ENCODE results near the gene DAPK2. TPM values are rescaled to one million over a fixed set of nuclear protein-coding genes. Genes with fewer than 3 reads are reported as not detected.
A peak's percentile ranks its signal among the peaks of the same experiment; 100 is the strongest.

DAPK2 gene
- total and polyA plus RNA-seq, 9 donors: 0.77 to 6.2 (median 2.0) TPM

GRCh38 chr15:63905131-63905530, 141.2 kb downstream of the DAPK2 start:
- no peaks in the 10 kb centered on the region for H3K9me3 ChIP-seq
- intact Hi-C loops (cut with DNase I): no loop called here
- H3K27me3 ChIP-seq: no peaks in the 10 kb centered on the region
- TF ChIP-seq CTCF (IDR thresholded peaks at IDR 0.05): no peak
- TF ChIP-seq POLR2A (IDR thresholded peaks at IDR 0.05): no peak
- TF ChIP-seq EP300 (IDR thresholded peaks at IDR 0.05): no peak
- 84 to 93% (median 90%) methylated on average over 7 of the region's 7 CpGs for WGBS, 3 donors
- no peak overlapping the region for H3K4me3 ChIP-seq
- DNase-seq: peak in 1 of 5 donors; percentile 13
- peaks cover 7% of the 10 kb centered on the region for H3K4me1 ChIP-seq (ENCODE audit: insufficient read depth)
- H3K36me3 ChIP-seq: no peaks in the 10 kb centered on the region
- H3K27ac ChIP-seq: no peak overlapping the region

DNA sequence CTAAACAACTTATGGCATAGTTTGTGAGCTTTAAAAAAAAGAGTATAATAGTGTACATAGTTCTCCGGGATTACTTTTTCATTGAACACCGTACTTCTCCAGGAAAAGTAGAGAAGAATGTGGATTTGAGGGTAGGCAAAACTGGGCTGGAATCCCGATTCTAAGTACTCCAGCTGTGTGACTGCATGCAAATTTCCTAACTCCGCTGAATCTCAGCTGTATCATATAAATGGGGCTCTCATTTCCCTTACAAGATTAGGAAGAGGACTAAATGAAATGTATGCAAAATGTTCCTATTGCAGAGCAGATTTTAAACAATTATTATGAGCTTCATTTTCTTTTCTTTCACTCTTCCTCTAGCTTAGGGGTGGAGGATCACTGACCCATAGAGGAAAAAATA, 142.2 kb downstream of the DAPK2 start:
- no peak overlapping the region for H3K27ac ChIP-seq
- no peaks in the 10 kb centered on the region for H3K36me3 ChIP-seq
- no peaks in the 10 kb centered on the region for H3K9me3 ChIP-seq
- 67 to 74% (median 70%) methylated on average over 4 of the region's 4 CpGs for WGBS, 3 donors
- TF ChIP-seq EP300 (IDR thresholded peaks at IDR 0.05): no peak
- TF ChIP-seq POLR2A (IDR thresholded peaks at IDR 0.05): no peak
- no peak for TF ChIP-seq CTCF (IDR thresholded peaks at IDR 0.05)
- no peak overlapping the region for H3K4me3 ChIP-seq
- peaks cover 2% of the 10 kb centered on the region for H3K4me1 ChIP-seq (ENCODE audit: insufficient read depth)
- no peak for DNase-seq
- no peaks in the 10 kb centered on the region for H3K27me3 ChIP-seq
- intact Hi-C loops (cut with DNase I): no loop called here

- no peaks in the 10 kb centered on the region for H3K9me3 ChIP-seq
- H3K27ac ChIP-seq: no peak overlapping the region
- WGBS, 3 donors: 84 to 89% (median 85%) methylated on average over 8 of the region's 8 CpGs
- H3K4me1 ChIP-seq (ENCODE audit: insufficient read depth): no peaks in the 10 kb centered on the region
- intact Hi-C loops (cut with DNase I): no loop called here
- TF ChIP-seq EP300 (IDR thresholded peaks at IDR 0.05) (no peak), CTCF (IDR thresholded peaks at IDR 0.05) (no peak), POLR2A (IDR thresholded peaks at IDR 0.05) (no peak)
- H3K36me3 ChIP-seq: no peaks in the 10 kb centered on the region
- DNase-seq: peak in 1 of 5 donors; percentile 7
- no peak overlapping the region for H3K4me3 ChIP-seq
- H3K27me3 ChIP-seq: no peaks in the 10 kb centered on the region
Observed at GRCh38 chr15:63902671-63903035, 143.6 kb downstream of the DAPK2 start.

- Histone ChIP-seq H3K36me3 (no peaks in the 10 kb centered on the region), H3K4me1 (ENCODE audit: insufficient read depth) (peaks cover 3% of the 10 kb centered on the region), H3K9me3 (no peaks in the 10 kb centered on the region), H3K27ac (no peak overlapping the region), H3K4me3 (no peak overlapping the region), H3K27me3 (no peaks in the 10 kb centered on the region)
- DNase-seq: no peak
- 73 to 75% (median 75%) methylated on average over 3 of the region's 3 CpGs for WGBS, 3 donors
- TF ChIP-seq CTCF (IDR thresholded peaks at IDR 0.05) (no peak), POLR2A (IDR thresholded peaks at IDR 0.05) (no peak), EP300 (IDR thresholded peaks at IDR 0.05) (no peak)
- intact Hi-C loops (cut with DNase I): no loop called here
Observed at GRCh38 chr15:63901912-63902670, 144.2 kb downstream of the DAPK2 start.
